Endodermal cell (in vitro differentiated cells): ENCODE data around the gene RIOK1. TPM values are rescaled to one million over a fixed set of nuclear protein-coding genes. Genes with fewer than 3 reads are reported as not detected.

Source experiments
- DNase-seq: peaks from one replicate; pipeline ENCODE4 v3.0.0-alpha.2; 2017
- H3K27ac ChIP-seq: 2 replicates; pipeline ENCODE4 v1.5.1; 2013; ENCODE audit warnings: mild to moderate bottlenecking, low read depth, low read length, moderate library complexity
- H3K27me3 ChIP-seq: 2 replicates; pipeline ENCODE4 v1.6.1; 2013; ENCODE audit warnings: mild to moderate bottlenecking, low read length, moderate library complexity; ENCODE audit not compliant: insufficient read depth, control insufficient read depth, poor library complexity, severe bottlenecking
- H3K36me3 ChIP-seq: 2 replicates; pipeline ENCODE4 v1.7.0; 2013; ENCODE audit warnings: mild to moderate bottlenecking, low read length, moderate library complexity; ENCODE audit not compliant: control insufficient read depth, insufficient read depth
- H3K4me1 ChIP-seq: one replicate; pipeline ENCODE4 v1.7.0; 2013; ENCODE audit warnings: low read length; ENCODE audit not compliant: control insufficient read depth, insufficient read depth
- H3K4me3 ChIP-seq: 2 replicates; pipeline ENCODE4 v1.5.1; 2013; ENCODE audit warnings: mild to moderate bottlenecking, low read length, moderate library complexity
- H3K9ac ChIP-seq: 2 replicates; pipeline ENCODE4 v1.6.1; 2013; ENCODE audit warnings: mild to moderate bottlenecking, low read length, moderate library complexity; ENCODE audit not compliant: poor library complexity, severe bottlenecking; ENCODE audit errors: extremely low read depth
- H3K9me3 ChIP-seq: 2 replicates; pipeline ENCODE4 v1.6.1; 2013; ENCODE audit warnings: mild to moderate bottlenecking, low read length, moderate library complexity; ENCODE audit not compliant: control insufficient read depth
- H3K27ac Mint-ChIP-seq: 2 replicates; pipeline ENCODE4 v1.8.0; 2020; ENCODE audit warnings: mixed read lengths
- H3K27me3 Mint-ChIP-seq: 2 replicates; pipeline ENCODE4 v1.8.0; 2021; ENCODE audit warnings: mild to moderate bottlenecking, mixed read lengths; ENCODE audit not compliant: insufficient read depth
- H3K36me3 Mint-ChIP-seq: 2 replicates; pipeline ENCODE4 v1.8.0; 2020; ENCODE audit warnings: low read depth, mixed read lengths
- H3K4me1 Mint-ChIP-seq: 2 replicates; pipeline ENCODE4 v1.8.0; 2020; ENCODE audit warnings: mixed read lengths
- H3K4me3 Mint-ChIP-seq: 2 replicates; pipeline ENCODE4 v1.8.0; 2020; ENCODE audit warnings: mild to moderate bottlenecking, moderate library complexity, mixed read lengths
- H3K9me3 Mint-ChIP-seq: 2 replicates; pipeline ENCODE4 v1.8.0; 2020; ENCODE audit warnings: mild to moderate bottlenecking, mixed read lengths
- CTCF ChIP-seq: fragments of 200-600 bp; sonication (generic); conservative IDR thresholded peaks from 2 replicates; pipeline ENCODE4 v1.5.0; 2021; ENCODE audit warnings: antibody characterized with exemption, mild to moderate bottlenecking
- WGBS, 2 experiments: methylation state at CpG; one replicate each; pipeline versions ENCODE4 v1.1.5 to v1.1.7; 2013; ENCODE audit warnings: missing lambda C conversion rate in 2 of 2, mixed read lengths in 1 of 2; ENCODE audit not compliant: insufficient coverage in 1 of 2, insufficient read length in 1 of 2; 5-methylcytosine and 5-hydroxymethylcytosine counted together
- total RNA-seq, 2 donors: library from RNA; stranded (reverse); fragmentation: NEBNext Ultra II Directional in 1 of 2; extraction: Animal tissue kit (Norgen Biotek cat#: 25700) in 1 of 2; gene quantifications; 2 replicates in 1 of 2; 3 replicates in 1 of 2; pipeline ENCODE4 v1.2.1, GENCODE V29; 2021

The RIOK1 gene
- total RNA-seq, 2 donors from 2014 or later, result 17.7 to 20.3 TPM

GRCh38 chr6:7431674-7432390 is 42.2 kb downstream of the RIOK1 start:
- no peak overlapping the region for H3K4me3 Mint-ChIP-seq
- no peak overlapping the region for H3K4me3 ChIP-seq
- no peaks in the 10 kb centered on the region for H3K9me3 ChIP-seq
- TF ChIP-seq CTCF, result no peak
- no peak overlapping the region for H3K9ac ChIP-seq
- H3K4me1 Mint-ChIP-seq, result peaks cover 16% of the 10 kb centered on the region
- no peaks in the 10 kb centered on the region for H3K27me3 Mint-ChIP-seq
- DNase-seq, result peak; percentile 86
- peaks cover 2% of the 10 kb centered on the region for H3K9me3 Mint-ChIP-seq
- H3K36me3 Mint-ChIP-seq, result no peaks in the 10 kb centered on the region
- H3K27ac ChIP-seq, result no peak overlapping the region
- H3K27me3 ChIP-seq, result no peaks in the 10 kb centered on the region
- no peaks in the 10 kb centered on the region for H3K4me1 ChIP-seq
- no peaks in the 10 kb centered on the region for H3K36me3 ChIP-seq
- H3K27ac Mint-ChIP-seq, result no peak overlapping the region
- WGBS, 2 experiments, result 83 to 87% methylated on average over 17 to 24 of the region's 24 CpGs

- no peak for DNase-seq
- Histone ChIP-seq H3K36me3 (no peaks in the 10 kb centered on the region), H3K27me3 (no peaks in the 10 kb centered on the region), H3K27ac (no peak overlapping the region), H3K9me3 (no peaks in the 10 kb centered on the region), H3K9ac (no peak overlapping the region), H3K4me3 (no peak overlapping the region), H3K4me1 (no peaks in the 10 kb centered on the region)
- Mint-ChIP-seq H3K27ac (no peak overlapping the region), H3K27me3 (no peaks in the 10 kb centered on the region), H3K4me1 (peaks cover 16% of the 10 kb centered on the region), H3K36me3 (no peaks in the 10 kb centered on the region), H3K9me3 (no peaks in the 10 kb centered on the region), H3K4me3 (no peak overlapping the region)
- TF ChIP-seq CTCF, result no peak
- 91 to 95% methylated on average over 11 to 16 of the region's 16 CpGs for WGBS, 2 experiments
Measured at GRCh38 chr6:7432391-7433120, 42.9 kb downstream of the RIOK1 start.

GRCh38 chr6:7433121-7433617 is 43.6 kb downstream of the RIOK1 start:
- Histone ChIP-seq H3K4me3 (no peak overlapping the region), H3K9me3 (no peaks in the 10 kb centered on the region), H3K27me3 (no peaks in the 10 kb centered on the region), H3K36me3 (no peaks in the 10 kb centered on the region), H3K9ac (no peak overlapping the region), H3K4me1 (no peaks in the 10 kb centered on the region), H3K27ac (no peak overlapping the region)
- no peaks in the 10 kb centered on the region for H3K36me3 Mint-ChIP-seq
- no peak overlapping the region for H3K4me3 Mint-ChIP-seq
- H3K27ac Mint-ChIP-seq, result no peak overlapping the region
- no peaks in the 10 kb centered on the region for H3K9me3 Mint-ChIP-seq
- DNase-seq, result no peak
- TF ChIP-seq CTCF, result no peak
- H3K4me1 Mint-ChIP-seq, result peaks cover 16% of the 10 kb centered on the region
- 81 to 90% methylated on average over 3 to 5 of the region's 5 CpGs for WGBS, 2 experiments
- no peaks in the 10 kb centered on the region for H3K27me3 Mint-ChIP-seq
